Uterus (tissue), 4 donors: ENCODE results near the gene PHF14. TPM values are rescaled to one million over a fixed set of nuclear protein-coding genes. Genes with fewer than 3 reads are reported as not detected.

Experiments
- DNase-seq, 2 donors: peaks; one replicate each; pipeline ENCODE4 v3.0.0-alpha.2; 2019 to 2020
- H3K27ac ChIP-seq, 2 donors: fragments of 200-600 bp; sonication (generic); 1 replicate in 1 of 2; 2 replicates in 1 of 2; pipeline ENCODE4 v1.5.1; 2016 to 2018
- H3K27me3 ChIP-seq, 2 donors: fragments of 200-600 bp; sonication (generic); one replicate each; pipeline ENCODE4 v1.5.1; 2018 to 2019; ENCODE audit warnings: control low read depth in 1 of 2
- H3K36me3 ChIP-seq, 2 donors: fragments of 200-600 bp; sonication (generic); one replicate each; pipeline ENCODE4 v1.5.1; 2019; ENCODE audit warnings: control low read depth in 1 of 2
- H3K4me1 ChIP-seq, 2 donors: fragments of 200-600 bp; sonication (generic); one replicate each; pipeline ENCODE4 v1.5.1; 2018 to 2019; ENCODE audit warnings: control low read depth in 1 of 2
- H3K4me3 ChIP-seq, 2 donors: fragments of 200-600 bp; sonication (generic); 1 replicate in 1 of 2; 2 replicates in 1 of 2; pipeline ENCODE4 v1.5.1; 2018 to 2019; ENCODE audit warnings: mild to moderate bottlenecking in 1 of 2
- H3K9me3 ChIP-seq, 2 donors: fragments of 200-600 bp; sonication (generic); one replicate each; pipeline ENCODE4 v1.5.1; 2019; ENCODE audit warnings: control low read depth in 1 of 2
- POLR2A ChIP-seq, 2 donors: fragments of 450-650 bp; IDR thresholded peaks; one replicate each; pipeline ENCODE4 v1.6.1; 2016; ENCODE audit warnings: antibody characterized with exemption in 2 of 2, mild to moderate bottlenecking in 1 of 2, moderate library complexity in 1 of 2
- intact Hi-C: fragments of 100-400 bp; cut with DNase I; formaldehyde crosslinking; loops from one replicate; pipeline ENCODE4 v1.15.1; 2023; ENCODE audit warnings: low total_unique reads
- total RNA-seq, 4 donors: library from RNA; depleted of rRNA in 3 of 4; stranded (reverse); fragments of >200 nt in 3 of 4; gene quantifications; one replicate each; pipeline versions ENCODE4 v1.1.0 to v1.2.4, GENCODE V29; 2014 to 2023
- TF ChIP-seq, protein P1 (sequence below), 4 experiments: fragments of 200-600 bp in 2 of 4; fragments of 450-650 bp in 2 of 4; sonication (generic) in 2 of 4; IDR thresholded peaks; one replicate each; pipeline ENCODE4 v1.5.1; 2016 to 2019; ENCODE audit warnings: antibody characterized with exemption in 4 of 4, mild to moderate bottlenecking in 2 of 4, moderate library complexity in 1 of 4
- donor health status: DM: yes; HTN: yes; CAD: no.

Gene PHF14
- total RNA-seq, 4 donors from 2014 or later = 34.1 to 161 (median 52.5) TPM

DNA sequence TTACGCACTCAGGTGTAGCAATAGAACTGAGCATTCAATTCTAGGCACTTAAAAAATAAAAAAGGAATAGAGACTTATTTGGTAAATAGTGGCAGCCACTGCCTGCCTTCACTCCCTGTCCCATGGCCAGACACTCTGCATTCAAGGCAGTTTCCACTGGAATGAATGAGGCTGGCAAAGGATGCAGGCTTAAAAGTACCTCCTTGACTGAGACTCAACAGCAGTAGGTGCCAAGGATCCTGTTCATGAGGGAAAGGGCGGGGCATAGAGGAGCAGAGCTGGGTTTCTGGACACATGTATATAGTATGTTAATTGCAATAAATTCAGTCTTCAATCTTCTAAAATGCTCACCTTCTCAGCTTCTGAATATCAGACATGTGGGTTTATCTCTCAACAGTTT, 242.6 kb downstream of the PHF14 start:
- no peaks in the 10 kb centered on the region for H3K9me3 ChIP-seq
- no peaks in the 10 kb centered on the region for H3K27me3 ChIP-seq
- intact Hi-C loops = no loop called here
- no peaks in the 10 kb centered on the region for H3K4me1 ChIP-seq
- DNase-seq = no peak
- TF ChIP-seq POLR2A (IDR thresholded peaks at IDR 0.05) = no peak
- TF ChIP-seq, protein P1, sequence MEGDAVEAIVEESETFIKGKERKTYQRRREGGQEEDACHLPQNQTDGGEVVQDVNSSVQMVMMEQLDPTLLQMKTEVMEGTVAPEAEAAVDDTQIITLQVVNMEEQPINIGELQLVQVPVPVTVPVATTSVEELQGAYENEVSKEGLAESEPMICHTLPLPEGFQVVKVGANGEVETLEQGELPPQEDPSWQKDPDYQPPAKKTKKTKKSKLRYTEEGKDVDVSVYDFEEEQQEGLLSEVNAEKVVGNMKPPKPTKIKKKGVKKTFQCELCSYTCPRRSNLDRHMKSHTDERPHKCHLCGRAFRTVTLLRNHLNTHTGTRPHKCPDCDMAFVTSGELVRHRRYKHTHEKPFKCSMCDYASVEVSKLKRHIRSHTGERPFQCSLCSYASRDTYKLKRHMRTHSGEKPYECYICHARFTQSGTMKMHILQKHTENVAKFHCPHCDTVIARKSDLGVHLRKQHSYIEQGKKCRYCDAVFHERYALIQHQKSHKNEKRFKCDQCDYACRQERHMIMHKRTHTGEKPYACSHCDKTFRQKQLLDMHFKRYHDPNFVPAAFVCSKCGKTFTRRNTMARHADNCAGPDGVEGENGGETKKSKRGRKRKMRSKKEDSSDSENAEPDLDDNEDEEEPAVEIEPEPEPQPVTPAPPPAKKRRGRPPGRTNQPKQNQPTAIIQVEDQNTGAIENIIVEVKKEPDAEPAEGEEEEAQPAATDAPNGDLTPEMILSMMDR (IDR thresholded peaks at IDR 0.05) = no peak
- no peak overlapping the region for H3K27ac ChIP-seq
- H3K36me3 ChIP-seq = no peaks in the 10 kb centered on the region
- no peak overlapping the region for H3K4me3 ChIP-seq

DNA sequence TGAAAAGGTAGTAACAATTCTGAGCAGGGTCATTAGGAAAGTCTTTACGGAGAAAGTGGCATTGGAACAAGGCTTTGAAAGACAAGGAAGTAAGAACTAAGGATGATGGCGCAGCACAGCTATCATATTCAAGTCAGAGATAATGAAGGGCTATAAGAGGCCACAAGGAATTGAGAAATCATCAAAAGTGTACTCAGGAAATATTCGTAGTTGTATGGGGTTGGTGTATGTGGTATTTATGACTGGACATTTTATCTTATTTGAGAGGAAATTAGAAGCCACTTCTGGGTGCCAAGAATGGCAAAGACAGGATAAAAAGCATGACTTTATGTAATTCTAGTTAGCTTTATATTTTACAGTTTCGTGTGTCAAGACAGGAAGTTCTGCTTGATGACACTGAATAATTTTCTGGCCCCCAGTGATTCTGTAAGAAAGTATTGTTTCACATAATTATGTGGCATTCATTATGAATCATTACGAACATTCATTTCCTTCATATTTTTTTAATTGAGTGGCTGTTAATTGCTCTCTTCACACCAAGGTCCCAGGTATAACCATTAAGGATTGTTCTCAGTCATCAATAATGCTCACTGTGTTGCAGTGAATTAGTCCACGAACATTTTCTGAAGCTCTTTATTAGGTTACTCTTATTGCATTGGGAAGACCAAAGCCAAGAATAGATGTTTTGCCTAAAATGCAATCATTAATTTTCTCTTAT, 244.3 kb downstream of the PHF14 start:
- intact Hi-C loops = no loop called here
- no peak overlapping the region for H3K4me3 ChIP-seq

More for the DNA sequence above, 244.3 kb downstream of the PHF14 start:
- Histone ChIP-seq H3K4me1 (no peaks in the 10 kb centered on the region), H3K27ac (no peak overlapping the region), H3K36me3 (no peaks in the 10 kb centered on the region), H3K27me3 (no peaks in the 10 kb centered on the region), H3K9me3 (no peaks in the 10 kb centered on the region)
- TF ChIP-seq POLR2A (IDR thresholded peaks at IDR 0.05) = no peak
- TF ChIP-seq, protein P1 (IDR thresholded peaks at IDR 0.05) = no peak
- no peak for DNase-seq
